Natural killer cell (primary cell): ENCODE data around the gene AIRE. TPM values are rescaled to one million over a fixed set of nuclear protein-coding genes. Genes with fewer than 3 reads are reported as not detected.
"Not testable (repeated sequence)": the region's sequence is repeated elsewhere in the genome, so short reads cannot be mapped to it uniquely, and the experiment has no call there.

ENCODE experiments used
- ATAC-seq, 3 donors: fragments of 150-1000 bp in 2 of 3; fragments of 200-7000 bp in 1 of 3; cut with Tn5 transposase; 1 replicate in 1 of 3; 2 replicates in 2 of 3; pipeline ENCODE4 v1.10.0; 2021; ENCODE audit warnings: mild to moderate bottlenecking in 2 of 3, moderate library complexity in 2 of 3
- DNase-seq, 2 donors: peaks; one replicate each; pipeline versions ENCODE4 v3.0.0 to v3.0.0-alpha.2; 2013 to 2021; ENCODE audit warnings: mixed read lengths in 1 of 2
- H3K27ac ChIP-seq: one replicate; pipeline ENCODE4 v1.5.1; 2013; ENCODE audit warnings: mild to moderate bottlenecking, low read length
- H3K27me3 ChIP-seq: one replicate; pipeline ENCODE4 v1.6.1; 2013; ENCODE audit warnings: low read length; ENCODE audit not compliant: control insufficient read depth, insufficient read depth
- H3K36me3 ChIP-seq: one replicate; pipeline ENCODE4 v1.6.1; 2013; ENCODE audit warnings: low read length; ENCODE audit not compliant: control insufficient read depth, insufficient read depth
- H3K4me1 ChIP-seq: one replicate; pipeline ENCODE4 v1.6.1; 2013; ENCODE audit warnings: low read length; ENCODE audit not compliant: control insufficient read depth, insufficient read depth
- H3K4me3 ChIP-seq: one replicate; pipeline ENCODE4 v1.5.1; 2013; ENCODE audit warnings: low read length
- H3K9me3 ChIP-seq: one replicate; pipeline ENCODE4 v1.6.1; 2013; ENCODE audit warnings: low read length; ENCODE audit not compliant: control insufficient read depth, insufficient read depth
- H3K27ac Mint-ChIP-seq, 2 donors: one replicate each; pipeline ENCODE4 v1.8.0; 2022; ENCODE audit warnings: mild to moderate bottlenecking in 2 of 2, mixed read lengths in 2 of 2, moderate library complexity in 1 of 2
- H3K27me3 Mint-ChIP-seq, 2 donors: one replicate each; pipeline ENCODE4 v1.8.0; 2022; ENCODE audit warnings: low read depth in 2 of 2, mixed read lengths in 2 of 2
- H3K36me3 Mint-ChIP-seq: one replicate; pipeline ENCODE4 v1.8.0; 2022; ENCODE audit warnings: mixed read lengths
- H3K4me1 Mint-ChIP-seq, 2 donors: one replicate each; pipeline ENCODE4 v1.8.0; 2022; ENCODE audit warnings: mixed read lengths in 2 of 2
- H3K4me3 Mint-ChIP-seq: one replicate; pipeline ENCODE4 v1.8.0; 2022; ENCODE audit warnings: mild to moderate bottlenecking, moderate library complexity, mixed read lengths
- H3K9me3 Mint-ChIP-seq, 2 donors: one replicate each; pipeline ENCODE4 v1.8.0; 2022; ENCODE audit warnings: mixed read lengths in 2 of 2
- CTCF ChIP-seq: fragments of 200-600 bp; IDR thresholded peaks from one replicate; pipeline ENCODE4 v1.8.0; 2022; ENCODE audit warnings: antibody characterized with exemption
- WGBS: methylation state at CpG from one replicate; pipeline ENCODE4 v1.1.7; 2013; ENCODE audit warnings: missing lambda C conversion rate; ENCODE audit not compliant: insufficient coverage; 5-methylcytosine and 5-hydroxymethylcytosine counted together
- intact Hi-C: fragments of 100-400 bp; cut with micrococcal nuclease; formaldehyde crosslinking; loops from one replicate; pipeline ENCODE4 v1.14.2; 2022
- total RNA-seq, 4 donors: library from RNA; stranded (reverse); fragments of 120-200 nt in 1 of 4; gene quantifications; one replicate each; pipeline versions ENCODE4 v1.2.3 to v1.2.4, GENCODE V29; 2013 to 2022

AIRE gene
- total RNA-seq, 3 donors from 2014 or later (not counting 1 experiment from before 2014, with no cell fraction given) = not detected

DNA sequence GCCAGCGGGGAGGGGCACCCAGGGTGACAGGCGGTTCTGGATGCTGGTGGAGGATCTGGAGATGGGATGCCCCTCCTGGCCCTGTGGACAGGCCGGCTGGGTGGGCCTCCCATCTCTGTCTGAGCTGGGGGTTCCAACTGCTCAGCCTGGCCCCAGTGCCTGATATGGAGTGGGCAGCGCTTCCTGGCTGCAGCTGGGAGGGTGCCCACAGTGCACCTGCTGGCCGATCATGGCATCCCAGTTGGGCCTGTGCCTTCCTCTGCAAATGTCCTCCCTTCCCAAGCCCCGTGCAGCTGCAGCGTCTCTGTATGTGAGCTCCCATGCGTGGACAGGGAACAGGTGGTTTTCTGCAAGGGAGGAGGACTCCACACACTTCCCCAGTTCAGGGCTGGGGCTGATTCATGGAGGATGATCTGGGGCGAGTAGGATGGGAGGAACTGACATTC lies 16.3 kb downstream of the AIRE start:
- 74% methylated on average over 9 of the region's 9 CpGs for WGBS
- H3K4me1 ChIP-seq = peaks cover 43% of the 10 kb centered on the region
- Mint-ChIP-seq H3K27ac (no peak overlapping the region), H3K9me3 (no peaks in the 10 kb centered on the region), H3K36me3 (no peaks in the 10 kb centered on the region), H3K27me3 (no peaks in the 10 kb centered on the region), H3K4me3 (peak overlapping the region; percentile 61), H3K4me1 (peaks cover 15 to 48% of the 10 kb centered on the region in 2 donors)
- H3K9me3 ChIP-seq = no peaks in the 10 kb centered on the region
- intact Hi-C loops = no loop called here
- ATAC-seq (no peak), DNase-seq (no peak)
- no peak overlapping the region for H3K4me3 ChIP-seq
- no peak for TF ChIP-seq CTCF
- no peaks in the 10 kb centered on the region for H3K27me3 ChIP-seq
- H3K36me3 ChIP-seq = peaks cover 3% of the 10 kb centered on the region
- H3K27ac ChIP-seq = no peak overlapping the region

GRCh38 chr21:44302573-44303401 lies 17.1 kb downstream of the AIRE start:
- intact Hi-C loops, H3K9me3 Mint-ChIP-seq, H3K27ac ChIP-seq, H3K27me3 Mint-ChIP-seq, H3K27ac Mint-ChIP-seq, H3K4me3 ChIP-seq, H3K36me3 Mint-ChIP-seq, ATAC-seq, H3K36me3 ChIP-seq, H3K27me3 ChIP-seq, H3K9me3 ChIP-seq, DNase-seq: not testable (repeated sequence)
- Mint-ChIP-seq H3K4me1 (peaks cover 14 to 51% of the 10 kb centered on the region in 2 donors), H3K4me3 (peak overlapping the region; percentile 61)
- 82% methylated on average over 23 of the region's 23 CpGs for WGBS
- peaks cover 37% of the 10 kb centered on the region for H3K4me1 ChIP-seq

- DNase-seq = peak in 1 of 2 donors; percentile 32
- ATAC-seq = no peak
- no peaks in the 10 kb centered on the region for H3K27me3 Mint-ChIP-seq
- no peaks in the 10 kb centered on the region for H3K9me3 ChIP-seq
- 76% methylated on average over 12 of the region's 12 CpGs for WGBS
- H3K27ac ChIP-seq = no peak overlapping the region
- H3K9me3 Mint-ChIP-seq = no peaks in the 10 kb centered on the region
- peaks cover 31% of the 10 kb centered on the region for H3K4me1 ChIP-seq
- H3K4me1 Mint-ChIP-seq = peaks cover 6 to 47% of the 10 kb centered on the region in 2 donors
- H3K27ac Mint-ChIP-seq = no peak overlapping the region
- peaks cover 3% of the 10 kb centered on the region for H3K36me3 ChIP-seq
- H3K4me3 Mint-ChIP-seq = peak overlapping the region; percentile 17
- intact Hi-C loops = no loop called here
- H3K36me3 Mint-ChIP-seq = no peaks in the 10 kb centered on the region
- TF ChIP-seq CTCF = no peak
- H3K4me3 ChIP-seq = no peak overlapping the region
- H3K27me3 ChIP-seq = no peaks in the 10 kb centered on the region
Measured at GRCh38 chr21:44303490-44303981, 17.9 kb downstream of the AIRE start.

DNA sequence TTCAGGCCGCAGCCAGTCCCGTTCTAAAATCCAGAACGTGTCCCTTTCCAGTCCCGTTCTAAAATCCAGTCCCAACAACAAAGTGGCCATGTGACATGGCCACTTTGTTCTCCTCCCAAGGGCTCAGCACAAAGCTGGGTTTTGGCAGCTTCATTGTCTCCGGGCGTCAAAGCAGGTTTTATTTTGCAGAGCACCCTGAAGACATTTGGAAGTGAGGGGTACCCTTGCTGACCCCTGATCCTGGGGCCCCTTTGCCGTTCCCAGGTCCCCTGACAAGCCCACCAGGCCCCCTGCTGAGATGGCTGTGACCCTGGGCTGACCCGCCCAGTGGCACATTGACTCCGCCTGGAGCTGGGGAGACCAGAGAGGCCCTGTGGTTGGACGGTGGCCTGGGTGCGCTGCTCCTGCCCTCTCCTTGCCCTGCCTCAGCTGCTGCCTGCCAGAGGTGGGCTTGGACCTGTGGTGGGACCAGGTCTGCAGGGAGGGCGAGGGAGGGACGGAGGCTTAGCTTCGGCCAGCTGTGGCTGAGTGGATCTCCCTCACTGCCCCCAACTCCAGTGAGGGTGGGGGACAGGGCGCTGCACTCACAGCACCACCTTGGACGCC lies 18.4 kb downstream of the AIRE start:
- Mint-ChIP-seq H3K4me1 (peaks cover 4 to 50% of the 10 kb centered on the region in 2 donors), H3K36me3 (no peaks in the 10 kb centered on the region), H3K27ac (no peak overlapping the region), H3K4me3 (no peak overlapping the region), H3K27me3 (no peaks in the 10 kb centered on the region), H3K9me3 (no peaks in the 10 kb centered on the region)
- no peak for TF ChIP-seq CTCF
- WGBS = 93% methylated on average over 16 of the region's 16 CpGs
- H3K9me3 ChIP-seq = no peaks in the 10 kb centered on the region
- no peak overlapping the region for H3K4me3 ChIP-seq
- H3K27ac ChIP-seq = no peak overlapping the region
- no peaks in the 10 kb centered on the region for H3K27me3 ChIP-seq
- DNase-seq (no peak), ATAC-seq (no peak)
- peaks cover 29% of the 10 kb centered on the region for H3K4me1 ChIP-seq
- intact Hi-C loops = no loop called here
- H3K36me3 ChIP-seq = peaks cover 3% of the 10 kb centered on the region
